Pericardium fibroblast (primary cell): ENCODE measurements around the gene CXorf51A. TPM values are rescaled to one million over a fixed set of nuclear protein-coding genes. Genes with fewer than 3 reads are reported as not detected.

Source experiments
- total RNA-seq: library from RNA; depleted of rRNA; stranded (reverse); fragments of >200 nt; gene quantifications from 2 replicates; pipeline ENCODE4 v1.2.3, GENCODE V29; 2015

CXorf51A gene
- total RNA-seq, result not detected in 2 replicates

DNA sequence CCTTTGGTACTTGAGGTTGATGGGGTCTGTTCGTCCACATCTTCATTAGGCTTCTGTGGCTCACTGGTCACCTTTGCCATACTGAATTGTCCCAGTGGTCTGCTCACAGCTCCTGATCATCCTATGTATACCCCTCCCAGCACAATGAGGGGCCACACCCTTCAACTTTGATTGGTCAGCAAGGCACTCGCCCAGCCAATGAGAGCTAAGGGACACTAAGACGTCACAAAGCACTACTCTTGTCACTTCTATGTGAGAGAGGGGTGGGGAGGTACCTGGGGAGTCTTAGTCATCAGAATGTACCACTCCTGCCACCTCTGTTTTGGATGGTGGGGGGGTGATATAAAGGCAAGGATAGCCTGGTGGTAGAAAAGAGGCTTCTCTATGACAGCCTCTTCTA lies at the start of gene CXorf51A:
TSS of gene CXorf51A (minus strand) at position 101 of the 400 bp plus-strand sequence. CDS start at position 80, 21 bp downstream.

DNA sequence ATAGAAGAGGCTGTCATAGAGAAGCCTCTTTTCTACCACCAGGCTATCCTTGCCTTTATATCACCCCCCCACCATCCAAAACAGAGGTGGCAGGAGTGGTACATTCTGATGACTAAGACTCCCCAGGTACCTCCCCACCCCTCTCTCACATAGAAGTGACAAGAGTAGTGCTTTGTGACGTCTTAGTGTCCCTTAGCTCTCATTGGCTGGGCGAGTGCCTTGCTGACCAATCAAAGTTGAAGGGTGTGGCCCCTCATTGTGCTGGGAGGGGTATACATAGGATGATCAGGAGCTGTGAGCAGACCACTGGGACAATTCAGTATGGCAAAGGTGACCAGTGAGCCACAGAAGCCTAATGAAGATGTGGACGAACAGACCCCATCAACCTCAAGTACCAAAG lies 5.1 kb downstream of the CXorf51A start, which contains the start of gene CXorf51B:
TSS of gene CXorf51B (plus strand) at position 301 of the 400 bp plus-strand sequence. CDS start at position 322, 21 bp downstream.

Other genes starting within 250 kb of the CXorf51A start
- not detected in 2 replicates for gene CXorf51B, start 5.0 kb downstream of the CXorf51A start, total RNA-seq